HepG2 (cell line): ENCODE data around the gene HBQ1. TPM values are rescaled to one million over a fixed set of nuclear protein-coding genes. Genes with fewer than 3 reads are reported as not detected.

Experiments used
- CEBPZ ChIP-seq: IDR thresholded peaks from 2 replicates; pipeline ENCODE4 v1.6.1; 2012; ENCODE audit warnings: low read length, improper control_type of control experiment
- LBX2 ChIP-seq: sonication (generic); formaldehyde crosslinking; IDR thresholded peaks from 2 replicates; pipeline ENCODE4 v1.5.0; 2020; ENCODE audit warnings: missing genetic modification reagents, mild to moderate bottlenecking, borderline replicate concordance
- MAF1 ChIP-seq: sonication (generic); formaldehyde crosslinking; IDR thresholded peaks from 2 replicates; pipeline ENCODE4 v1.5.0; 2020; ENCODE audit warnings: missing genetic modification reagents, borderline replicate concordance
- MEF2D ChIP-seq: sonication (generic); formaldehyde crosslinking; IDR thresholded peaks from 2 replicates; pipeline ENCODE4 v1.5.1; 2020; ENCODE audit warnings: mild to moderate bottlenecking, missing genetic modification reagents
- MXI1 ChIP-seq: IDR thresholded peaks from 3 replicates; pipeline ENCODE4 v1.6.1; 2012; ENCODE audit warnings: low read depth, low read length, inconsistent platforms, borderline replicate concordance
- MYC ChIP-seq: sonication (generic); formaldehyde crosslinking; IDR thresholded peaks from 2 replicates; pipeline ENCODE4 v1.9.0; 2021; ENCODE audit warnings: missing genetic modification reagents, borderline replicate concordance
- PRDM10 ChIP-seq: sonication (generic); formaldehyde crosslinking; IDR thresholded peaks from 2 replicates; pipeline ENCODE4 v1.4.0; 2020; ENCODE audit warnings: low read depth, missing genetic modification reagents
- TRAFD1 ChIP-seq: sonication (generic); formaldehyde crosslinking; IDR thresholded peaks from 2 replicates; pipeline ENCODE4 v1.5.1; 2020; ENCODE audit warnings: missing genetic modification reagents, mild to moderate bottlenecking, borderline replicate concordance
- ZFP91 ChIP-seq: sonication (generic); formaldehyde crosslinking; IDR thresholded peaks from 2 replicates; pipeline ENCODE4 v1.9.0; 2022; ENCODE audit warnings: missing genetic modification reagents, mild to moderate bottlenecking, borderline replicate concordance
- ZKSCAN8 ChIP-seq: IDR thresholded peaks from 2 replicates; pipeline ENCODE4 v1.6.1; 2016; ENCODE audit warnings: borderline replicate concordance, missing genetic modification reagents, missing compliant biosample characterization
- ZNF34 ChIP-seq: sonication (generic); formaldehyde crosslinking; IDR thresholded peaks from 2 replicates; pipeline ENCODE4 v1.4.0; 2020; ENCODE audit warnings: mild to moderate bottlenecking, missing genetic modification reagents, borderline replicate concordance
- ZNF687 ChIP-seq: sonication (generic); formaldehyde crosslinking; IDR thresholded peaks from 2 replicates; pipeline ENCODE4 v1.5.1; 2020; ENCODE audit warnings: mild to moderate bottlenecking, missing genetic modification reagents, moderate library complexity
- polyA plus RNA-seq, 8 experiments: library from polyadenylated mRNA; depleted of rRNA in 3 of 8; stranded (reverse) in 7 of 8; unstranded in 1 of 8; fragments of >200 nt; fragmentation: Illumina TruSeq in 4 of 8; extraction: Trizol in 4 of 8; gene quantifications; 2 replicates each; pipeline versions ENCODE4 v1.2.1 to v1.2.3, GENCODE V29; 2011 to 2016; ENCODE audit warnings: low read depth in 4 of 8, missing spikeins in 1 of 8, mixed read lengths in 1 of 8; ENCODE audit not compliant: insufficient read depth in 1 of 8
- total RNA-seq, 5 experiments: library from RNA; depleted of rRNA; stranded (reverse); fragments of >200 nt; fragmentation: Illumina TruSeq; extraction: Trizol; gene quantifications; 2 replicates each; pipeline ENCODE4 v1.2.3, GENCODE V29; 2016; ENCODE audit warnings: low read depth in 1 of 5

HBQ1 gene
- total and polyA plus RNA-seq, 2 of the 13 experiments (the other 11 are each of a cell fraction or from before 2014, with no cell fraction given): 4.9 to 7.4 TPM

- TF ChIP-seq CEBPZ (no peak), MAF1 (no peak), MXI1 (no peak), MYC (no peak), ZNF687 (CRISPR knock-in tag) (no peak; the same call in 1 of the 2 replicates), ZNF34 (CRISPR knock-in tag) (no peak; the same call in 1 of the 2 replicates), ZFP91 (CRISPR knock-in tag) (peak; percentile 10; the same call in 1 of the 2 replicates), LBX2 (0 out of 2 replicates have a peak, but pooled peaks have one; percentile 1), ZKSCAN8 (no peak), MEF2D (CRISPR knock-in tag) (no peak), PRDM10 (CRISPR knock-in tag) (no peak), TRAFD1 (CRISPR knock-in tag) (no peak)
Observed at GRCh38 chr16:181565-182021, 1.3 kb downstream of the HBQ1 start (continued).
